CD4-positive, alpha-beta T cell (primary cell): ENCODE data around the gene SYCN. TPM values are rescaled to one million over a fixed set of nuclear protein-coding genes. Genes with fewer than 3 reads are reported as not detected.
"Not testable (repeated sequence)": the region's sequence is repeated elsewhere in the genome, so short reads cannot be mapped to it uniquely, and the experiment has no call there.

Experiments
- ATAC-seq: fragments of 200-7000 bp; cut with Tn5 transposase; one replicate; pipeline ENCODE4 v1.10.0; 2022; ENCODE audit warnings: mild to moderate bottlenecking; ENCODE audit not compliant: poor library complexity
- CTCF ChIA-PET: fragments of 350-600 bp; sonication (Branson Sonifier 250); formaldehyde crosslinking; loops from one replicate; lab custom pipeline; 2021; ENCODE audit warnings: antibody characterized with exemption, inconsistent platforms; lab: Charles Lee
- POLR2A ChIA-PET: fragments of 350-600 bp; sonication (Branson Sonifier 250); formaldehyde crosslinking; loops from one replicate; lab custom pipeline; 2021; ENCODE audit warnings: antibody characterized with exemption, inconsistent platforms; lab: Charles Lee
- DNase-seq, 14 experiments: peaks; one replicate each; pipeline ENCODE4 v3.0.0-alpha.2; 2013 to 2020; ENCODE audit warnings: mixed read lengths in 2 of 14
- H3K27ac ChIP-seq, 2 donors: one replicate each; pipeline versions ENCODE4 v1.5.1 to v1.7.0; 2013; ENCODE audit warnings: low read length in 2 of 2, low read depth in 1 of 2, mild to moderate bottlenecking in 1 of 2
- H3K27me3 ChIP-seq, 2 experiments: 1 replicate in 1 of 2; 2 replicates in 1 of 2; pipeline versions ENCODE4 v1.6.1 to v1.7.0; 2013; ENCODE audit warnings: low read length in 2 of 2, control low read depth in 1 of 2, mild to moderate bottlenecking in 1 of 2, moderate library complexity in 1 of 2; ENCODE audit not compliant: insufficient read depth in 2 of 2, control insufficient read depth in 1 of 2
- H3K36me3 ChIP-seq: one replicate; pipeline ENCODE4 v1.6.1; 2013; ENCODE audit warnings: low read length, control low read depth; ENCODE audit not compliant: insufficient read depth
- H3K4me1 ChIP-seq: one replicate; pipeline ENCODE4 v1.6.1; 2013; ENCODE audit warnings: low read length, control low read depth; ENCODE audit not compliant: insufficient read depth
- H3K4me3 ChIP-seq: one replicate; pipeline ENCODE4 v1.5.1; 2013; ENCODE audit warnings: mild to moderate bottlenecking, low read length, moderate library complexity
- H3K9me3 ChIP-seq, 2 experiments: 1 replicate in 1 of 2; 2 replicates in 1 of 2; pipeline versions ENCODE4 v1.6.1 to v1.7.0; 2013; ENCODE audit warnings: low read length in 2 of 2, mild to moderate bottlenecking in 2 of 2, control low read depth in 1 of 2, moderate library complexity in 1 of 2; ENCODE audit not compliant: control insufficient read depth in 1 of 2, insufficient read depth in 1 of 2
- H3K27ac Mint-ChIP-seq: one replicate; pipeline ENCODE4 v1.8.0; 2020; ENCODE audit warnings: mixed read lengths
- H3K27me3 Mint-ChIP-seq: one replicate; pipeline ENCODE4 v1.8.0; 2021; ENCODE audit warnings: mixed read lengths
- H3K36me3 Mint-ChIP-seq: one replicate; pipeline ENCODE4 v1.8.0; 2021; ENCODE audit warnings: low read depth, mixed read lengths
- H3K4me1 Mint-ChIP-seq: one replicate; pipeline ENCODE4 v1.8.0; 2021; ENCODE audit warnings: low read depth, mixed read lengths
- H3K4me3 Mint-ChIP-seq: one replicate; pipeline ENCODE4 v1.8.0; 2020; ENCODE audit warnings: mild to moderate bottlenecking, mixed read lengths
- H3K9me3 Mint-ChIP-seq: one replicate; pipeline ENCODE4 v1.8.0; 2020; ENCODE audit warnings: mixed read lengths
- CTCF ChIP-seq: fragments of 200-600 bp; IDR thresholded peaks from one replicate; pipeline ENCODE4 v1.8.0; 2022; ENCODE audit warnings: antibody characterized with exemption, mild to moderate bottlenecking
- intact Hi-C, 2 experiments: fragments of 100-400 bp; cut with DNase I in 1 of 2; cut with micrococcal nuclease in 1 of 2; formaldehyde crosslinking; loops; one replicate each; pipeline versions ENCODE4 v1.15.1 to v1.9.0; 2023 to 2025; cut with DNase I, micrococcal nuclease
- total RNA-seq, 174 experiments: library from RNA in 2 of 174; stranded (reverse) in 2 of 174; gene quantifications; one replicate each; pipeline ENCODE4 v1.2.3 and lab custom pipeline; 2021 to 2026

Gene SYCN
- total RNA-seq, 2 experiments from 2014 or later = not detected

GRCh38 chr19:39218230-39219007 lies 14.4 kb upstream of the SYCN start:
- no peak for DNase-seq
- no peak for TF ChIP-seq CTCF
- Mint-ChIP-seq H3K36me3 (no peaks in the 10 kb centered on the region), H3K27me3 (peaks cover 31% of the 10 kb centered on the region), H3K4me3 (no peak overlapping the region), H3K27ac (no peak overlapping the region), H3K9me3 (no peaks in the 10 kb centered on the region), H3K4me1 (no peaks in the 10 kb centered on the region)
- no peaks in the 10 kb centered on the region for H3K36me3 ChIP-seq
- H3K9me3 ChIP-seq = no peaks in the 10 kb centered on the region
- no peak overlapping the region for H3K4me3 ChIP-seq
- no peak overlapping the region for H3K27ac ChIP-seq
- no peak for ATAC-seq
- H3K27me3 ChIP-seq = peaks cover 0 to under 1% of the 10 kb centered on the region in 2 experiments
- peaks cover 2% of the 10 kb centered on the region for H3K4me1 ChIP-seq
- CTCF ChIA-PET = no interaction called here
- POLR2A ChIA-PET = no interaction called here
- intact Hi-C loops = no loop called here

GRCh38 chr19:39217094-39217493 lies 13.0 kb upstream of the SYCN start:
- Mint-ChIP-seq H3K9me3 (no peaks in the 10 kb centered on the region), H3K36me3 (no peaks in the 10 kb centered on the region), H3K27me3 (peaks cover 25% of the 10 kb centered on the region), H3K4me3 (no peak overlapping the region), H3K27ac (no peak overlapping the region), H3K4me1 (no peaks in the 10 kb centered on the region)
- no peak for DNase-seq
- H3K27ac ChIP-seq = no peak overlapping the region
- intact Hi-C loops = no loop called here
- POLR2A ChIA-PET = no interaction called here
- no peaks in the 10 kb centered on the region for H3K36me3 ChIP-seq
- no peak for ATAC-seq
- no peak overlapping the region for H3K4me3 ChIP-seq
- TF ChIP-seq CTCF = no peak
- CTCF ChIA-PET = interaction anchor here (0.6 to 0.7 kb wide), 2 partner anchors 34 to 410 kb away, joined by 3 read pairs; no protein-coding TSS in a partner anchor
- peaks cover 6% of the 10 kb centered on the region for H3K4me1 ChIP-seq
- no peaks in the 10 kb centered on the region for H3K9me3 ChIP-seq
- H3K27me3 ChIP-seq = no peaks in the 10 kb centered on the region

- H3K9me3 Mint-ChIP-seq, H3K36me3 Mint-ChIP-seq, CTCF ChIA-PET, intact Hi-C loops, H3K4me1 Mint-ChIP-seq, H3K9me3 ChIP-seq, DNase-seq, ATAC-seq, H3K36me3 ChIP-seq, H3K4me1 ChIP-seq, H3K27ac Mint-ChIP-seq, H3K27me3 ChIP-seq, H3K27ac ChIP-seq, POLR2A ChIA-PET, H3K4me3 ChIP-seq, H3K4me3 Mint-ChIP-seq: not testable (repeated sequence)
- H3K27me3 Mint-ChIP-seq = peaks cover 14% of the 10 kb centered on the region
These were observed 11.3 kb upstream of the SYCN start for GRCh38 chr19:39215323-39215722.
